HG02973 (cell line): ENCODE data around the gene GLO1.
A peak's percentile ranks its signal among the peaks of the same experiment; 100 is the strongest.

Experiments used
- ATAC-seq: cut with Tn5 transposase; IDR thresholded peaks from one replicate; pipeline ENCODE4 v1.9.1; 2021; ENCODE audit warnings: moderate library complexity; ENCODE audit not compliant: unreplicated experiment

The GLO1 gene

GRCh38 chr6:38702558-38703397, at the start of gene GLO1:
Gene GLO1, minus strand, starts transcription at chr6:38703145. Its CDS starts 91 bp downstream, at chr6:38703054.
- ATAC-seq: peak; percentile 99

- no peak for ATAC-seq
Measured at GRCh38 chr6:38750968-38751615, 48.1 kb upstream of the GLO1 start.

DNA sequence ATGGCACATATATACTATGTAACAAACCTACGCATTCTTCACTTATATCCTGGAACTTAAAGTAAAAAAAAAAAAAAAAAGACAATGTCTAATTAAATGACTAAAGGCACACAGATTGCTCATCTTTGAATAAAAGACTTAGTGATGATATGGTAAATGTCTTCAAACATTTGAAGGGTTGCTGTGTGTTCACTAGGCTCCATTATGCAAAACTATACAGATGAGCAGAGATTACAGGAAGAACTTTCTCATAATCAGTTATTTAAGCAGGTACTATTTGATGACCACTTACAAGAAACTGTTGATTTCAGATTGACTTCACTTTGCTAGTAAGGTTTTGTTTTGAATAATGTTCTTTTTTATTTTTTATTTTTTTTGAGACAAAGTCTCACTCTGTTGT, 46.5 kb upstream of the GLO1 start:
- ATAC-seq: no peak

DNA sequence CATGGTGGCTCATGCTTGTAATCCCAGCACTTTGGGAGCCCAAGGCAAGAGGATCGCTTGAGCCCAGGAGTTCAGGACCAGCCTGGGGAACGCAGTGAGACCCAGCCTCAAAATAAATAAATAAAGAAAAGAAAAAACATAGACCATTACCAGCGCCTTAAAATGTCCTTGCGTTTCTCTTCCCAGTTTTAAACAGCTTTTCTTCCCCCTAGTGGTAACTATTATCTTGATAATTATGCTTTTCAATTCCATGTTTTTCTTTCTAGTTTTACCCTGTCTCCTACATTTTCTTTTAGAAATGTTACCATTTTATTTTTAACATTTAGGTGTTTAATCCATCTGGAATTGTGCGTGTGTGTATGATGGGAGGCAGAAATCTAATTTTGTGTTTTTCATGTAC, 36.6 kb upstream of the GLO1 start:
- no peak for ATAC-seq

- no peak for ATAC-seq
Measured at GRCh38 chr6:38738261-38738660, 35.3 kb upstream of the GLO1 start.

DNA sequence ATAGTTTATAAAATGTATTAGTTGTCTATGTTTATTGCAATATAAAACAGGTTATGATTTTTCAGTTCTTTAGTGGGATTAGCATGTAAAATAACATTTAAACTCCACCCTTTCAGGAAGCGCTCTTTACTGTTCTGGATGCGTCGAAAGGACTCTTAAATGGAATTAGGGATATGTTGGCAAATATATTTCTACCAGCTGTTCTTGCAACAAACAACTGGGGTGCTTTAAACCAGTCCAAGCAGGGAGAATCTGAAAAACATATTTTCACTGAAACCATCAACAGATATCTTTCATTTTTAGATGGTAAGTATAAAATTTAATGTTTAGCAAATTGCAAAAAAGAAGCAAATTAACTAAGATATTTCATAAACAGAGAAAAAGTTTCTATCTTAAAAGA, 34.0 kb upstream of the GLO1 start:
- ATAC-seq: no peak

- ATAC-seq: no peak
Measured at GRCh38 chr6:38730140-38730862, 27.4 kb upstream of the GLO1 start.

GRCh38 chr6:38728203-38728602, 25.3 kb upstream of the GLO1 start:
- no peak for ATAC-seq

GRCh38 chr6:38725414-38726183, 22.7 kb upstream of the GLO1 start:
- no peak for ATAC-seq

DNA sequence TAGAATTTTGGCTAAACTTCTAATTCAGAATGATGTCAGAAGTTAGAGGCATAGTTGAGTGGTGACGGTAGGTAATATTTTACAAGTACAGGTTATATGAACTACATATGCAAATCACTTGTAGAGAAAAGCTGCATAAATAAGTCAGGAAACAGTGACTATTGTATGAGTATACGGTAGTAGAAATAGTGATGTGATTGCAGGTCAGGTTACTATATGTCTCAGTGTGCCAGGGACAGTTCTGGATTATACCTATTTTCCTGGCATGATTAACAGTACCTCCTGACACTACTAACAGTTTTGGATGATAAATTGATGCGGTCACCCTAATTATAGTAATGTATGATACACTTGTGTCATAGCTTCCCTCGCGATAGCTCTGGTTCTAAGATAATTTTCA, 21.4 kb upstream of the GLO1 start:
- no peak for ATAC-seq

DNA sequence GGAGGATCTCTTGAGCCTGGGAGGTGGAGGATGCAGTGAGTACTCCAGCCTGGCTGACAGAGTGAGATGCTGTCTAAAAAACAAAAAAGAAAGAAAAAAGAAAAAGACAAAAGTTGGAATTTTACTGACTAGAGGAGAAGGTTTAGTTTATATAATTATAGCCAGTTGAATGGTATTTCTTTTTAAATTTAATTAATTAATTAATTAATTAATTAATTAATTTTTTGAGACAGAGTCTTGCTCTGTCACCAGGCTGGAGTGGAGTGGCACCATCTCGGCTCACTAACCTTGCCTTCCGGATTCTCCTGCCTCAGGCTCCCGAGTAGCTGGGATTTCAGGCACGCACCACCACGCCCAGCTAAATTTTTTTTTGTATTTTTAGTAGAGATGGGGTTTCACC, 20.8 kb upstream of the GLO1 start:
- no peak for ATAC-seq

GRCh38 chr6:38722727-38723334, 19.9 kb upstream of the GLO1 start:
- ATAC-seq: no peak

GRCh38 chr6:38722038-38722437, 19.1 kb upstream of the GLO1 start:
- ATAC-seq: no peak

GRCh38 chr6:38720295-38720694, 17.4 kb upstream of the GLO1 start:
- ATAC-seq: no peak

DNA sequence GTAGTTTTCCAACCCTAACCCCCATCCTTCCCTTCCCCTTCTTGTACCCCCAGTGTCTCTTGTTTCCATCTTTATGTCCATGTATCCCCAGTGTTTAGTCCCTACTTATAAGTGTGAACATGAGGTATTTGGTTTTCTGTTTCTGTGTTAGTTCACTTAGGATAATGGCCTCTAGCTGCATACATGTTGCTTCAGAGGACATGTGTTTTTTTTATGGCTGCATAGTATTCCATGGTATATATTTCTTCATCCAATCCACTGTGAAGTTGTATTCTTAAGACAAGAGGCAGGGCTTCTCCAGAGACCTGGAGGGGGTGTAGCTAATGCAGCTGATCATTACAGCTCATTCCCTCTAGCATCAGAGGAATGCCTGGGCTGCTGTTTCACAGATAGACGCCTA, 16.4 kb upstream of the GLO1 start:
- ATAC-seq: no peak

- no peak for ATAC-seq
Measured at GRCh38 chr6:38716825-38717224, 13.9 kb upstream of the GLO1 start.

- ATAC-seq: no peak
Measured at GRCh38 chr6:38715016-38715689, 12.2 kb upstream of the GLO1 start, which contains the start of gene DNAH8. Gene DNAH8, plus strand, starts transcription at chr6:38715311. Its CDS starts 7,499 bp downstream, at chr6:38722810.

- no peak for ATAC-seq
Measured at GRCh38 chr6:38714239-38715015, 11.5 kb upstream of the GLO1 start.

DNA sequence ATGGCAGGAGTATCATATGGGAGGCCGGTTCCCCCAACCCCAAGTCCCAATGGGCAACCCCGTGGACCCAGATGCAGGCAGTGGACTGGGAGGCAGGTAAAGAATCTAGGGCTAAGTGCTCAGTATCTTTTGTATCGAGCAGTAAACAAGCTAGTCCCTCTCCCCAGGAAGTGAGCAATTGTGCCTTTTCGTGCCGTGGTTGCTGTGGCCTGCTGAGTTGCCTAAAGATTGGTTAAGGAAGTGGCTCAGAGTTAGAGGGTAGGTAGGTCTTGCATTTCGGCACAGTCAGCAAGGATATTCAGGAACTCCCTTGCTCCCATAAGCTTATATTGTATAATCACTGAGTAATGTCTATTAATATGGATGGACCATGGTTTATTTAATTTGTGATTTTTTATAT, 10.9 kb upstream of the GLO1 start:
- no peak for ATAC-seq
